Gastroesophageal sphincter (tissue), 4 donors: ENCODE measurements around the gene PLA1A. TPM values are rescaled to one million over a fixed set of nuclear protein-coding genes. Genes with fewer than 3 reads are reported as not detected.
A peak's percentile ranks its signal among the peaks of the same experiment; 100 is the strongest.

Experiments
- ATAC-seq: fragments of 150-250 bp; one replicate; pipeline ENCODE4 v1.9.1; 2016; ENCODE audit warnings: mild to moderate bottlenecking, moderate library complexity
- H3K27ac ChIP-seq, 4 donors: fragments of 200-600 bp; sonication (generic) in 3 of 4; 1 replicate in 3 of 4; 2 replicates in 1 of 4; pipeline ENCODE4 v1.5.1; 2016 to 2019
- H3K27me3 ChIP-seq: fragments of 200-600 bp; sonication (generic); one replicate; pipeline ENCODE4 v1.5.1; 2019
- H3K36me3 ChIP-seq, 2 donors: fragments of 200-600 bp; sonication (generic); one replicate each; pipeline ENCODE4 v1.5.1; 2019; ENCODE audit warnings: control low read depth in 1 of 2
- H3K4me1 ChIP-seq, 3 donors: fragments of 200-600 bp; sonication (generic); 1 replicate in 2 of 3; 2 replicates in 1 of 3; pipeline ENCODE4 v1.5.1; 2016 to 2019; ENCODE audit warnings: control low read depth in 2 of 3
- H3K4me3 ChIP-seq, 2 donors: fragments of 200-600 bp; sonication (generic); one replicate each; pipeline ENCODE4 v1.5.1; 2019; ENCODE audit warnings: mild to moderate bottlenecking in 1 of 2, moderate library complexity in 1 of 2
- H3K9me3 ChIP-seq, 3 donors: fragments of 200-600 bp; sonication (generic); one replicate each; pipeline ENCODE4 v1.5.1; 2017 to 2019; ENCODE audit warnings: control low read depth in 2 of 3
- CTCF ChIP-seq, 4 experiments: fragments of 200-600 bp in 2 of 4; fragments of 450-650 bp in 2 of 4; sonication (generic) in 1 of 4; IDR thresholded peaks; one replicate each; pipeline ENCODE4 v1.5.1; 2017 to 2019; ENCODE audit warnings: antibody characterized with exemption in 4 of 4, mild to moderate bottlenecking in 2 of 4, moderate library complexity in 2 of 4
- EP300 ChIP-seq: sonication (generic); formaldehyde crosslinking; IDR thresholded peaks from one replicate; pipeline ENCODE4 v1.6.1; 2017; ENCODE audit warnings: antibody characterized with exemption, mild to moderate bottlenecking
- POLR2A ChIP-seq, 2 donors: fragments of 450-650 bp; IDR thresholded peaks; one replicate each; pipeline ENCODE4 v1.6.1; 2017; ENCODE audit warnings: antibody characterized with exemption in 2 of 2, mild to moderate bottlenecking in 2 of 2, moderate library complexity in 1 of 2
- POLR2AphosphoS5 ChIP-seq: sonication (generic); formaldehyde crosslinking; IDR thresholded peaks from one replicate; pipeline ENCODE4 v1.6.1; 2017; ENCODE audit warnings: antibody characterized with exemption
- WGBS, 2 donors: methylation state at CpG; one replicate each; pipeline ENCODE4 v1.1.5; 2018; ENCODE audit warnings: low coverage in 1 of 2; 5-methylcytosine and 5-hydroxymethylcytosine counted together
- total RNA-seq, 4 donors: library from RNA; depleted of rRNA; stranded (reverse); fragments of >200 nt; gene quantifications; one replicate each; pipeline ENCODE4 v1.1.0, GENCODE V29; 2016

The PLA1A gene
- total RNA-seq, 4 donors from 2014 or later, result 0.50 to 1.8 (median 1.4) TPM

DNA sequence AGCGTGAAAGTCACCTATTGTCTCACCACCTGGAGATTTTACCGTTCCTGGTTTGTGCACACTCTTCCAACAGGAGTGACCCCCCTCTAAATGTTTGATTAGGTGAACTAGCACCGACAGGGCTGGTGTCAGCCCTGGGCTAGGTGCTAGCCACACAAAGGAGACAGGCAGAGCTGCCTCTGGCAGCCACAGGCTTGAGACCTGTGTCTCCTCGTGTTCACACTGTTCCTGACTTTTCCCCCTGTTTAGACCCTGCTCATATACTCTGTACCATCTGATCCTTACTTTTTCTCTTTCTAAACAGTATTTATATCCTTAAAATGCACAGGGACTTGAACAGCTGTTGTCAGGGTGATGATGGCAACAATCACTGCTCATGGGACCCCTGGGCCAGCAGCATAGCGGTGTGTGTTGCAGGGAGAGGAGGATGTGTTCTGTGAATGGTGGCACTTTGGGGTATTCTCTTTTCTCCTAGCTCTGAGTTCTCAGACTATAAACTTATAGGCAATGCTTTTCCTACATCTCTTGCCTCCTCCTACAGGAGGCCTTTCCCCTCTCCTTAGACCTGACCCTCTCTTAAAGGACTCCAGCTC lies 43.8 kb upstream of the PLA1A start:
- no peak for TF ChIP-seq EP300
- TF ChIP-seq POLR2AphosphoS5, result no peak
- TF ChIP-seq POLR2A (IDR thresholded peaks at IDR 0.05), result no peak
- no peak for TF ChIP-seq CTCF (IDR thresholded peaks at IDR 0.05)
- Histone ChIP-seq H3K36me3 (no peaks in the 10 kb centered on the region), H3K4me3 (no peak overlapping the region), H3K4me1 (no peaks in the 10 kb centered on the region), H3K27me3 (no peaks in the 10 kb centered on the region), H3K27ac (no peak overlapping the region), H3K9me3 (no peaks in the 10 kb centered on the region)
- no peak for ATAC-seq
- 46 to 86% methylated on average over 2 to 5 of the region's 5 CpGs for WGBS, 2 donors

- Histone ChIP-seq H3K4me3 (no peak overlapping the region), H3K27ac (peak overlapping the region in 1 of 4 donors; percentile 14), H3K9me3 (no peaks in the 10 kb centered on the region), H3K27me3 (no peaks in the 10 kb centered on the region), H3K4me1 (no peaks in the 10 kb centered on the region), H3K36me3 (no peaks in the 10 kb centered on the region)
- 44 to 95% methylated on average over 3 to 4 of the region's 4 CpGs for WGBS, 2 donors
- no peak for ATAC-seq
- TF ChIP-seq POLR2AphosphoS5 (no peak), CTCF (IDR thresholded peaks at IDR 0.05) (no peak), POLR2A (IDR thresholded peaks at IDR 0.05) (no peak), EP300 (no peak)
These were observed 42.4 kb upstream of the PLA1A start for GRCh38 chr3:119555309-119555735.

- Histone ChIP-seq H3K4me1 (no peaks in the 10 kb centered on the region), H3K27ac (no peak overlapping the region), H3K27me3 (no peaks in the 10 kb centered on the region), H3K36me3 (no peaks in the 10 kb centered on the region), H3K4me3 (no peak overlapping the region), H3K9me3 (no peaks in the 10 kb centered on the region)
- no peak for ATAC-seq
- 100% methylated on average over 1 of the region's 1 CpG for WGBS, 2 donors
- TF ChIP-seq POLR2AphosphoS5, result no peak
- TF ChIP-seq EP300, result no peak
These were observed 41.8 kb upstream of the PLA1A start for GRCh38 chr3:119555929-119556328.

GRCh38 chr3:119557192-119557876 lies 40.4 kb upstream of the PLA1A start:
- no peaks in the 10 kb centered on the region for H3K9me3 ChIP-seq
- no peak overlapping the region for H3K4me3 ChIP-seq
- H3K27me3 ChIP-seq, result no peaks in the 10 kb centered on the region
- TF ChIP-seq CTCF (IDR thresholded peaks at IDR 0.05) (no peak), POLR2AphosphoS5 (no peak), POLR2A (IDR thresholded peaks at IDR 0.05) (no peak), EP300 (no peak)
- H3K36me3 ChIP-seq, result no peaks in the 10 kb centered on the region
- 89 to 94% methylated on average over 5 to 7 of the region's 7 CpGs for WGBS, 2 donors
- no peak for ATAC-seq
- no peak overlapping the region for H3K27ac ChIP-seq
- no peaks in the 10 kb centered on the region for H3K4me1 ChIP-seq

GRCh38 chr3:119557877-119558269 lies 39.8 kb upstream of the PLA1A start:
- Histone ChIP-seq H3K9me3 (no peaks in the 10 kb centered on the region), H3K27me3 (no peaks in the 10 kb centered on the region), H3K4me3 (no peak overlapping the region), H3K36me3 (no peaks in the 10 kb centered on the region), H3K4me1 (no peaks in the 10 kb centered on the region), H3K27ac (no peak overlapping the region)
- no peak for ATAC-seq
- 14 to 69% methylated on average over 1 to 3 of the region's 3 CpGs for WGBS, 2 donors
- no peak for TF ChIP-seq POLR2AphosphoS5
